NCI-H2081 (cell line): ENCODE measurements around the gene FBLN1.
"Not testable (repeated sequence)": the region's sequence is repeated elsewhere in the genome, so short reads cannot be mapped to it uniquely, and the experiment has no call there.

Experiments
- DNase-seq, 2 experiments: peaks; one replicate each; lab custom pipeline; 2025; lab: John Stamatoyannopoulos, UW

Gene FBLN1

DNA sequence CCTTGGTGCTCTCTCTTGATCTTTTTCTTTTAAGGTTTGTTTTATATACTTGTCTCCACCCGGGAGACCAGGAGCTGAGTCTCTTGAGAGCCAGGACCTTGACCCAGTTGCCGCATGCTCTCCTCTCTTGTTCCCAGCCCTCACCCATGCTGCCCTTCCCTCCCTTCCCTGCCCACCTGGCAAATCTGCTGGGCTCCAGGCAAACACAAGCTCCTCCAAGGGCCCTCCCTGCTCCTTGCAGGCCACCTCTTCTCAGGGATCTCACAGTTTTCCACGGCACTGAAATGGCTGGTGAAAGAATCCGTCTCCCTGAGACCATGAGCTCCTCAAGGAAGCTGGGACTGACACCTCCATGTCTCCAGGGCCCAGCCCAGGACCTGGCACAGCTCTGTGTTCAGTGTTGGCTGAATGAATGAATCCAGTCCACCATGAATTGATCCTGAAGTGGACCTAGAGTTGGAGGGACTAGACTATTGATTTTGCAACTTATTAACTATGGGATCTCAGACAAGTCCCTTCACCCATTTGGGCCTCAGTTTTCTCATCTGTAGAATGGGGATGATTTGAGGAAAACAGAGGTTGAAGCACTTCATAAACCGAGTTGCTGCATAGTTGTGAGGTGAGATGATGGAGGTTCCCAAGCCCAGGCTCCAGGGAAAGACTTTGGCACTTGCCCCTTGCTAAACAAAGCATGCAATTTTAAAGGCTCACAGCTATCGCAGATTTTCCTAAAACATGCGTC, 25.1 kb upstream of the FBLN1 start:
- DNase-seq = no peak

GRCh38 chr22:45478108-45478771, 24.4 kb upstream of the FBLN1 start:
- no peak for DNase-seq

- DNase-seq = no peak
Observed at GRCh38 chr22:45480717-45481116, 22.0 kb upstream of the FBLN1 start.

GRCh38 chr22:45481661-45482060, 21.0 kb upstream of the FBLN1 start:
- no peak for DNase-seq

DNA sequence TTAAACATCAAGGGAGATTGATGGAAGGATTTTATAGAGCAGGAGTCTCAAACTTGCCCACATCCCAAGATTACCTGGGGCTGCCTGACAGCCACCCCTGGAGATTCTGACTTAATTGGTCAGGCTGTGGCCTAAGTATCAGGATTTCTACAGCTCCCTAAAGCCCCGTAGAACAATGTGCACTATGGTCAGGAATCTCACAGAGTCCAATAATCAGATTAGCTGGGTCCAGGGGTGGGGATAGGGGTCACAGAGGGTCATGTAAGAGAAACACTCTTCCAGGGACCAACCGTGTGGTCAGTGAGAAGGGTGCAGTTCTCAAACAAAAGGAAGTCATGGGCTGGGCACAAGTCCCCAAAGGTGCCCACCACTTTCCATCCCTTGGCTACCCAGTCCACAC, 20.5 kb upstream of the FBLN1 start:
- DNase-seq = no peak

DNA sequence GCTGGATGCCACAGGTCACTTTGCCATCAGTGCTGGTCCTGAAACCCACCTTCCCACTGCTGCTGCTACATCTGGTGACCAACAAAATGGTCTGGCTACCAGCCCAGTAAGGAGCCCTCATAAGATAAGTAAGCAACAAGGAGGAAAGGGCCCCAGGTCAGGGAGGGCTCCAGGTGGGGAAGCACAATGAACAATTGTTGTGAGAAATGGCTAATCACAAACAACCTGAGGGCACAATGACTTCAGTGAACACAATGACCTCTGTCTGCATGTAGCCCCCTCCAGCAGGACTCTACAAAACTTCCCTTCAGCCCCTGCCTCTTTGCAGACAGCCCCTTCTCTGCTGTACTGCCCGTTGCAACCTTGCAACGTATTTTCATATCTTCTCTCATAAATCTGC, 19.4 kb upstream of the FBLN1 start:
- no peak for DNase-seq

GRCh38 chr22:45483918-45484499, 18.7 kb upstream of the FBLN1 start:
- DNase-seq = no peak

DNA sequence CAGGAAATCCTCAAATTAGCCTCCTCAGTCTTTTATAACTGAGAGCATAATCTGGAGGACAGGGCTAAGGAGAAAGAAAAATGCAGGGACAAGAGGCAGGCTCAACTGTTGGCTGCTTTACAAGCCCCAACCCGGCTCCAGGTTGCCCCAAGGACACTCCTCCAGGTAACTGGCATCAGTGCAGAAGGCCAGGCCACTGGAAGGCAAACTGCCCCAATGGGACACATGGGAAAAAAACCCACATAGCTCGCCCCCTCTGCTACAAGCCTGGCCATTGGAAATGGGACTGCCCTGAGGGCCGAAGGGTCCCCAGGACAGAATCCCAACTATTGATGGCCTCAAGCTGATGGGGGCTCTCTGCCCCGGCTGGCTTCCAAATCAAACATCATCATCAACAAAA, 17.9 kb upstream of the FBLN1 start:
- DNase-seq = no peak

DNA sequence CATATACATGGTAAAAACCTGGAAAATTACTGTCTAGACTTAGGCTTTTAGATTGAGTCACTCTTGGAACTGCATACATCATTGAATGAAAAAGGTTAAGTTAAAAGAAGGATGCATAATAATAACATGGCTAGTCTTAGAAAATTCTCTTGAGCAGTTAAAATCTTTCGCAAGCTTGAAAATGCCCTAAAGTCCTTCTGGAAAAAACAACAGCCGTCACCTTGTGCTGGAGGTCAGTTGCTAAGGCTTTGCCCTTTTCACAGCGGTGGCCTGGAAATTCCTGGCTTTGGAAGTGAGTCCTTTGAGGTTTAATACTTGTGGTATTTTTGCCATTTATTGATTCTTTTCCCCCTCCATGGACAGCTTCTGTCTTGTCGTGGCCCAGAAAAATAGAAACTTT, 17.4 kb upstream of the FBLN1 start:
- DNase-seq = no peak

DNA sequence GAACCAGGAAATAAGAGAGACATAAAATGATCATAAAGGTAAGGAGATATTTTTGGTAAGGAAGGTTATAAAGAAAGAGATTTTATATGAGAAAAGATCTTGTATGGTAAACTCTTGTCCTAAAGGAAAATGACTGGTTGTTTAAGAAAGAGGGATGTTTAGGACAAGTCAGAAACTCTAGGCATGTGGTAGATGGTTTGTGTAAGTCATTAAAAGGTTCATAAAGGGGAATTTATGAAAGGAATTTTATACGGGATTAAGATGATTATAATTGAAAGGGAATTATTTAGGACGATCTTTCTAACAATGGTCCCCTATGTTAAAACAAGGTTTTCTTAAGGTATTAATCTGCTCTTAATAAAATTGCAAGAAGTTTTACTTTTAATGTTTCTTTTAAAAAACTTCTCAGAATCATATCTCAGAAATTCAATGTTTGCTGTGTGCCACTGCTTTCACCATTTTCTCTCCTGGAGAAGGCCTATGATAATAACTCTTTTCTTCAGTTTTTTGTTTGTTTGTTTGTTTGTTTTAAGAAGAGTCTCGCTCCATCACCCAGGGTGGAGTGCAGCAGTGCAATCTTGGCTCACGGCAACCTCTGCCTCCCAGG, 13.8 kb upstream of the FBLN1 start:
- no peak for DNase-seq

GRCh38 chr22:45490836-45491235, 11.8 kb upstream of the FBLN1 start:
- DNase-seq = no peak

DNA sequence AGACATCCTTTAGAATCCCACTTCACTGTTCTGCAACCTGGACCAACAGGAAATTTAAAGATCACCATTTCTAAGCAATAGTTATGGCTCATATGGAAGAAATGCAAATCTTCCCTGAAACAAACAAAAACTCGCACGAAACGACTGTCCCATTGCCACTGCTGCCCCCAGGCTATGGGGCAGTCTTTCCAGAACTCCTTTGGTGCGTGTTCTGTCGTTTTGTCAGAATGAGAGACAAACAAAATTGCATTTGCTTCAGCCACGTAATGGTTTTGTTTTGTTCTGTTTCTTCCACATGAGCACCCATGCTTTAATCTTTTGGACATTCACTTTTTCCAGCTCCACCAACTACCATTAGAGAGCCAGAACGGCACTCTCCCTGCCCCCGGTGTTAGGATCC, 10.8 kb upstream of the FBLN1 start:
- DNase-seq = no peak

GRCh38 chr22:45493286-45493771, 9.4 kb upstream of the FBLN1 start:
- DNase-seq = no peak

DNA sequence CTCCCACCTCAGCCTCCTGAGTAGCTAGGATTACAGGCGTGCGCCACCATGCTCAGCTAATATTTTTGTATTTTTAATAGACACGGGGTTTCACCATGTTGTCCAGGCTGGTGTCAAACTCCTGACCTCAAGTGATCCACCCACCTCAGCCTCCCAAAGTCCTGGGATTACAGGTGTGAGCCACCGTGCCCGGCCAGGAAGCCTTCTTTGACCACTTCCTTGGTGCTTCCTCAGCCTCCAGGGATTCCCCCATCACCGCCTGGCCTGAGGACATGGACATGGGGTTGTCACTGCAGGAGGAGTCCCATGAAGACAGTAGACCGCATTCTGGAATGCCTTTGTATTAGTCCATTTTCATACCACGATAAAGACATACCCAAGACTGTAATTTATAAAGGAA, 8.4 kb upstream of the FBLN1 start:
- not testable (repeated sequence) for DNase-seq

DNA sequence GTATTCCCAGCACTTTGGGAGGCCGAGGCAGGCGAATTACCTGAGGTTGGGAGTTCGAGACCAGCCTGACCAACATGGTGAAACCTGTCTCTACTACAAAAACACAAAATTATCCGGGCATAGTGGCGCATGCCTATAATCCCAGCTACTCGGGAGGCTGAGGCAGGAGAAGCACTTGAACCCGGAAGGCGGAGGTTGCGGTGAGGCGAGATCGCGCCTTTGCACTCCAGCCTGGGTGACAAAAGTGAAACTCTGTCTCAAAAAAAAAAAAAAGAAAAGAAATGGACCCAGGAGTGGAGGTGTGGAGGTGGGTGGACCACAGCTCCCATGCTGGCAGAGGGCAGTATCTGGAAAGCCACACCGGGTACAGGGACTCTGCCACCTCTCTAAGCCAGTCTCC, 7.1 kb upstream of the FBLN1 start:
- DNase-seq = not testable (repeated sequence)

DNA sequence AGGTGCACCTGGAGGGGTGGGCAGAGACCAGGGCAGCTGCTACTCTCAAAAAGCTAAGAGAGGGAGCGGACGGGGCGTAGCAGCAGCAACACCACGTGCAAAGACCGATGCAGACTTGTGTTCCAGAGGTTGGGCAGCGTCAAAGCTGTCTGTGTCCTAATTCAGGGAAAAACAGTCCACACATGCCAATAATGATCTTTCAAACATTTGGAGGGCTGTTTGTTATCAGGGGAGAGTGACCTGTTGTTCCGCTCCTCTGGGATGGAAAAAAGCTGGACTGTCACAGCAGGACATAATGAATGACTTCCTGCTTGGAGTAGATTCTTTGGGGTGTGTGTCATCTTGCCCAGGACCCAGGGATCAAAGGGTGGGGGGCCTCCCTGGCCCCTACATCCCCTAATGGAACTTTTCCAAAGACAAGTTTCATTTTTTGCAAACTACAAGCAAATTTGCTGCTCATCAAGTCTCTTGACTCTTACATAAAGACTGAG, 6.2 kb upstream of the FBLN1 start:
- no peak for DNase-seq

DNA sequence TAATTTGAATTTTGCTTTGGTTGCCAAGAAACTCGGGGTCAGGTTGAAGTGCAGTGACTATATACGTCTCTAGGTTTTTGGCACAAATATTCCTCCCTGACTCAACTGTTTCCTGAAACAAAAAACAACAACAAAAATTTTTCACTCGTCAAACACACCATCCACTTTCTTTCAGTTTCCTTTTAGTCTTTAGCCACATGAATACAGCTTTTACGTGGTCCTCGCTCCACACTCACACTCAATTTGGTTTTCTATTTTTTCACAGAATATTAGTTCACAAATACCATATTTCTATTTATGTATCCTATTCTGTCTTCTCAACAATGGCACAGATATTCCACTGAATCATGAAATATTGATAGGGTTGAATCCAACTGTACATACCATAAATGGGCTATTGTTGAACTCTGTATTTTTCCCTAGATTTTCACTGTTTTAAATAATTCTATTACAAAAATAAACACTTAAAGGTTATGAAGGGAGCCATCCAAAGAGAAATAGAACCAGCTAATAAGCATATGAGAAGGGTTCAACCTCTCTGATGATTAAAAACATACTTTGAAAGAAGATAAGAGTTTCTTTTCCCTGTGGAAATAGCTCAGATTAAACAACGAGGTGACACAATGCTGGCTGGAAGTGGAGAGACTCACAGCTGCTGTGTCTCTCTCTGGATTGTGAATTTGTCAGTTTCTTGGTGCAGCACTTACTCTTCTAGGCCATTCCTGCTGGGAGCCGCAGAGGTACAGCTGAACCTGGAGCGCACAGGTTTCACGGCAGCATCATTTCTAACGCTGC, 5.1 kb upstream of the FBLN1 start:
- DNase-seq = no peak

DNA sequence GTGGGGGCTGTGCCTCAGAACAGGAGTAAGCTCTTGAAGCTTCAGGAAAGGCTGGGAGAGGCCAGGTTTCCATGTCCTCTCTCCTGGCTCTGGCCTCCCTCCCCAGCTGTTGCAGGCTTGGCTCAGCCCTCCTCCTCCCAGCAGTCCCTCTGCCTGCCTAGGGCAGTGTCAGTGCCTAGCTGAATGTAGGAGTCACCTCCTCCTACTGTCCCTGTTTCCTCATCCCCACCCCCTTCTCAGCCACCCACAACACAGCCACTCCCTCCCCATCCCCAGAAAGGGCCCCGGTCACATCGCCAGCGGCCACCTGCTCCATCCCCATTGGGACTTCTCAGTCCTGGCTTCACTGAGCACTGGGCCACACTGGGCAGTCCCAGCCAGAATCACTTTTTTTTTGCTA, 2.9 kb upstream of the FBLN1 start:
- no peak for DNase-seq

GRCh38 chr22:45503050-45503815, 550 bp downstream of the FBLN1 start:
- no peak for DNase-seq

DNA sequence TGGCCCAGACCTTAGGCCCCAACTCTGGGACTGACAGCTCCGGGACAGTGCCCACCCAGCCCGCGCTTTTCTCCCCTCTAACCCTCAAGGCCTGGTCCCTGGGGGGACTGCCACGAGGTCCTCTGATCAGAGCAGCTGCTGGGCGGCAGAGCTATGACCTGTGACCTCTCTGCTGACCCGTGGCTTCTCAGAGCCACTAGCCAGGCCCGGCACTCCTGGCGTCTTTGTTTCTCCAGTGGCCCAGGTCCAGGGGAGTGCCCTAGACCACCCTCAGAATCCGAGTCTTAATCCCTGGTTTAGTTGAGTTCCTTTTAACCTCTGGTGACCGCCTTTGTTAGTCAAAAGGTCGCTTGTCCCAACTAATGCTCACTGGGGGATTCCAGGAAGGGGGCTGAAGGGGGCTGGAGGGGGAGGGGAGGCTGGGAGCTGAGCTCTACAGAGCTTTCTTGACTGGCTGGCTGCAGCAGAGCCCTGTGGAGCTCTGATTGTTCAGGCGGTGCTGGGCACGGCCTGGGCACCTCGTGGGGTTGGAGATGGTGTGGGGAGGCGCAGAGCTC, 1.2 kb downstream of the FBLN1 start:
- DNase-seq = no peak
